RCC 7860 (cell line): Measurements from ENCODE around the gene CUL3.

Source experiments
- DNase-seq: peaks from one replicate; pipeline ENCODE4 v3.0.0-alpha.2; 2015; ENCODE audit warnings: low spot score
- FAIRE-seq: peaks from 2 replicates; lab custom pipeline; 2012; peaks lifted over from hg19 to GRCh38; lab: Jason Lieb, UNC

Gene CUL3

GRCh38 chr2:224432003-224432579 is 153.1 kb downstream of the CUL3 start:
- no peak for DNase-seq
- no peak for FAIRE-seq

GRCh38 chr2:224429441-224429810 is 155.7 kb downstream of the CUL3 start:
- DNase-seq: no peak
- FAIRE-seq: no peak

- FAIRE-seq: no peak
- DNase-seq: no peak
Observed at GRCh38 chr2:224428787-224429440, 156.2 kb downstream of the CUL3 start.

GRCh38 chr2:224427471-224427870 is 157.7 kb downstream of the CUL3 start:
- FAIRE-seq (no peak), DNase-seq (no peak)

GRCh38 chr2:224426656-224427055 is 158.5 kb downstream of the CUL3 start:
- FAIRE-seq (no peak), DNase-seq (no peak)

GRCh38 chr2:224421065-224421464 is 164.1 kb downstream of the CUL3 start:
- no peak for DNase-seq
- FAIRE-seq: no peak
